KMS-11 (cell line): ENCODE results near the gene IDI2.

Source experiments
- H2AFZ ChIP-seq: fragments of 200-600 bp; sonication (generic); 2 replicates; pipeline ENCODE4 v1.6.1; 2016; ENCODE audit warnings: antibody characterized with exemption, mixed run types, low read depth
- H3K27ac ChIP-seq: fragments of 200-600 bp; sonication (generic); 2 replicates; pipeline ENCODE4 v1.6.1; 2016; ENCODE audit warnings: mild to moderate bottlenecking, mixed run types
- H3K27me3 ChIP-seq: fragments of 200-600 bp; sonication (generic); 2 replicates; pipeline ENCODE4 v1.6.1; 2017; ENCODE audit warnings: mild to moderate bottlenecking, low read depth, mixed run types, moderate library complexity; ENCODE audit not compliant: insufficient read depth
- H3K36me3 ChIP-seq: fragments of 200-600 bp; sonication (generic); 2 replicates; pipeline ENCODE4 v1.6.1; 2017; ENCODE audit warnings: mild to moderate bottlenecking, mixed run types; ENCODE audit not compliant: insufficient read depth
- H3K4me1 ChIP-seq: fragments of 200-600 bp; sonication (generic); 2 replicates; pipeline ENCODE4 v1.6.1; 2016; ENCODE audit warnings: mild to moderate bottlenecking, low read depth, mixed run types; ENCODE audit not compliant: poor library complexity, severe bottlenecking
- H3K4me2 ChIP-seq: fragments of 200-600 bp; sonication (generic); 2 replicates; pipeline ENCODE4 v1.7.0; 2016; ENCODE audit warnings: mild to moderate bottlenecking, mixed run types
- H3K4me3 ChIP-seq: fragments of 200-600 bp; sonication (generic); IDR thresholded peaks from 2 replicates; pipeline ENCODE4 v1.6.1; 2017; ENCODE audit warnings: low read depth, low read length, mixed read lengths; ENCODE audit not compliant: insufficient read depth
- H3K79me2 ChIP-seq: fragments of 200-600 bp; sonication (generic); 2 replicates; pipeline ENCODE4 v1.6.1; 2016; ENCODE audit warnings: low read depth, mixed run types; ENCODE audit not compliant: insufficient read depth
- H3K9ac ChIP-seq: fragments of 200-600 bp; sonication (generic); 2 replicates; pipeline ENCODE4 v1.6.1; 2016; ENCODE audit warnings: mild to moderate bottlenecking, mixed run types
- H4K20me1 ChIP-seq: fragments of 200-600 bp; sonication (generic); 2 replicates; pipeline ENCODE4 v1.6.1; 2016; ENCODE audit warnings: mild to moderate bottlenecking, mixed run types; ENCODE audit not compliant: insufficient read depth
- TF ChIP-seq, protein P1 (sequence below): fragments of 200-600 bp; sonication (generic); conservative IDR thresholded peaks from 2 replicates; pipeline ENCODE4 v1.6.1; 2017; ENCODE audit warnings: low read depth, mild to moderate bottlenecking, antibody characterized with exemption, low read length, moderate library complexity, mixed read lengths

The IDI2 gene

GRCh38 chr10:974785-975074 is 50.9 kb downstream of the IDI2 start:
- Histone ChIP-seq H3K9ac (no peak overlapping the region), H3K79me2 (no peaks in the 10 kb centered on the region), H3K36me3 (no peaks in the 10 kb centered on the region), H4K20me1 (no peaks in the 10 kb centered on the region), H3K4me3 (no peak overlapping the region), H3K27me3 (no peaks in the 10 kb centered on the region), H3K27ac (no peak overlapping the region), H2AFZ (no peak overlapping the region), H3K4me1 (no peaks in the 10 kb centered on the region), H3K4me2 (no peak overlapping the region)
- TF ChIP-seq, protein P1, sequence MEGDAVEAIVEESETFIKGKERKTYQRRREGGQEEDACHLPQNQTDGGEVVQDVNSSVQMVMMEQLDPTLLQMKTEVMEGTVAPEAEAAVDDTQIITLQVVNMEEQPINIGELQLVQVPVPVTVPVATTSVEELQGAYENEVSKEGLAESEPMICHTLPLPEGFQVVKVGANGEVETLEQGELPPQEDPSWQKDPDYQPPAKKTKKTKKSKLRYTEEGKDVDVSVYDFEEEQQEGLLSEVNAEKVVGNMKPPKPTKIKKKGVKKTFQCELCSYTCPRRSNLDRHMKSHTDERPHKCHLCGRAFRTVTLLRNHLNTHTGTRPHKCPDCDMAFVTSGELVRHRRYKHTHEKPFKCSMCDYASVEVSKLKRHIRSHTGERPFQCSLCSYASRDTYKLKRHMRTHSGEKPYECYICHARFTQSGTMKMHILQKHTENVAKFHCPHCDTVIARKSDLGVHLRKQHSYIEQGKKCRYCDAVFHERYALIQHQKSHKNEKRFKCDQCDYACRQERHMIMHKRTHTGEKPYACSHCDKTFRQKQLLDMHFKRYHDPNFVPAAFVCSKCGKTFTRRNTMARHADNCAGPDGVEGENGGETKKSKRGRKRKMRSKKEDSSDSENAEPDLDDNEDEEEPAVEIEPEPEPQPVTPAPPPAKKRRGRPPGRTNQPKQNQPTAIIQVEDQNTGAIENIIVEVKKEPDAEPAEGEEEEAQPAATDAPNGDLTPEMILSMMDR, result no peak

DNA sequence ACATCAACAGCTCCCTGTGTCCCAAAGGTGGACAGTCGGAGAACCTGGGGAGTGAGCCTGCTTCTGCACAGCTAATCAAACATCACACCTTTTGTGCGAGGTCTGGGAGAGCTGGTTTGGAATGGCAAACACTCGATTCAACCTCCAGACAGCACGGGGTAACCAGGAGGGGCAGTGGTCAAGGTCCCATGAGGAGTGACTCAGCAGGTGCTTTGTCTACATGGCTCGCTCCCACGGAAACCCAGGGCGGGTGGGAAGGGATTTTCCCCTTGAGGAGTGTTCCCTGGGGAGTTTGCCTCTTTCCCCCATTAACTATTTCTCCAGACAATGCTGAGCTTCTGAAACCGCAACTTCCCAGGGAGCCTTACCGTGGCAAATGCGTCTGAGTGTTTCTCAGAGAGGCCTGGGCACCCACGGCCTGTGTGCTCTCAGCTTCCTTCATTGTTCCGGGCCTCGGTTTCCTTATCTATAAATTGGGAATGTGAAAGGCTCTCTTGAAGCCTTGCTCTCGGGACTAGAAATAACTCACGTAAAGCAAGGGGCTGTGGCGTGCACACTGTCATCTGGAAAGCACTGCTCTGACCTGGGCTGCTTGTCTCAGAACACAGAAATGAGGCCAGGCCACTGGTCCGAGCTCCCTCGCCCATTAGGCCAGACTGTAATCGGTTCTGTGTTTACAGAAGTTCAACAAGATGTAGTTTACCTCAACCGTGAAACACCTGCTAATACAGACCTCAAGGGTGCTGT is 51.4 kb downstream of the IDI2 start:
- Histone ChIP-seq H3K27me3 (no peaks in the 10 kb centered on the region), H3K4me3 (no peak overlapping the region), H2AFZ (no peak overlapping the region), H4K20me1 (no peaks in the 10 kb centered on the region), H3K4me2 (no peak overlapping the region), H3K4me1 (no peaks in the 10 kb centered on the region), H3K79me2 (no peaks in the 10 kb centered on the region), H3K27ac (no peak overlapping the region), H3K9ac (no peak overlapping the region), H3K36me3 (no peaks in the 10 kb centered on the region)
- TF ChIP-seq, protein P1, result no peak

- Histone ChIP-seq H3K27ac (no peak overlapping the region), H4K20me1 (no peaks in the 10 kb centered on the region), H3K4me3 (no peak overlapping the region), H3K79me2 (no peaks in the 10 kb centered on the region), H3K36me3 (no peaks in the 10 kb centered on the region), H3K4me1 (no peaks in the 10 kb centered on the region), H3K27me3 (no peaks in the 10 kb centered on the region), H3K9ac (no peak overlapping the region), H3K4me2 (no peak overlapping the region), H2AFZ (no peak overlapping the region)
- TF ChIP-seq, protein P1, result no peak
Observed at GRCh38 chr10:972763-973162, 52.9 kb downstream of the IDI2 start.

DNA sequence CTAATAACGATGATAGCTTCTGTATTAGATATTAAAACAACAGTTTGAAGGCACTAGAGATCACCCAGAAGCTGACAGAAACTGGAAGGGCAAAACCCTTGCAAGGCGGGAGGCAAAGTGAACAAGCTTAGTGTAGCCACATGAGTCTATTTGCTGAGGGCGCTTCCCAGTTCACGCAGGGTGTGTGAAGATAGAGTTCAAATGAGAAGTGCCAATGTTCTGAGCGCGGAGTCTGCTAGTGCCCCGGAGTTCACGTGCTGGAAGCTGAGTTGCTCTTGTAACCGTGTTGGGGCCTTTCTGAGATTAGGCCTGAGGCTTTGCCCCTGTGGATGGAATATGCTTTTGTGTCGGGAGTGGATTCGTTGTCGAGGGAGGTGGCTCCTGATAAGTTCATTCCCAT is 54.0 kb downstream of the IDI2 start:
- Histone ChIP-seq H3K27ac (no peak overlapping the region), H3K79me2 (no peaks in the 10 kb centered on the region), H3K4me1 (no peaks in the 10 kb centered on the region), H3K9ac (no peak overlapping the region), H3K27me3 (no peaks in the 10 kb centered on the region), H3K4me2 (no peak overlapping the region), H3K36me3 (no peaks in the 10 kb centered on the region), H2AFZ (no peak overlapping the region), H3K4me3 (no peak overlapping the region), H4K20me1 (no peaks in the 10 kb centered on the region)
- TF ChIP-seq, protein P1, result no peak
